ENCODE data around the gene APOLD1.
"Not testable (repeated sequence)": the region's sequence is repeated elsewhere in the genome, so short reads cannot be mapped to it uniquely, and the experiment has no call there.

APOLD1 gene

DNA sequence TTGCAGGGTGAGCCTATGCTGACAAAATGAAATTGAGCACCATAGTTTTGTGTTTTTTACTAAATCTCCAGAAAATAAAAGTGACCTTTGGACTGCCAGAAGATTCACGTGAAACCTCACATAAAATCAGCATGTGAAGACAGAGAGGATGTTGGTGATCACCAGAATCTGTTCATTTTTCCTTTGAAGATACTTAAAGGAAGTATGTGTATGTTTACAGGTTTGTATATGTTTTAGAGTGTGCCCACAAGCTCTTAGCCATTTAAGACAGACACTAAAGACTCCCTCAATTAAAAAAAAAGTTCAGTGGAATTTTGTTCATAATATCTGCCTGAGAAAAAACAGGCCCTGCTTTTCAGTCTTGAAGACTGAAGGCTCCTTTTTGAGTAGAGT, 53.5 kb downstream of the APOLD1 start:
- no peak overlapping the region for H3K4me3 ChIP-seq (replicated peaks; ENCODE audit: low read depth, low read length)
- no peak for DNase-seq (ENCODE audit: extremely low read depth, insufficient read length)
- TF ChIP-seq, protein P1, sequence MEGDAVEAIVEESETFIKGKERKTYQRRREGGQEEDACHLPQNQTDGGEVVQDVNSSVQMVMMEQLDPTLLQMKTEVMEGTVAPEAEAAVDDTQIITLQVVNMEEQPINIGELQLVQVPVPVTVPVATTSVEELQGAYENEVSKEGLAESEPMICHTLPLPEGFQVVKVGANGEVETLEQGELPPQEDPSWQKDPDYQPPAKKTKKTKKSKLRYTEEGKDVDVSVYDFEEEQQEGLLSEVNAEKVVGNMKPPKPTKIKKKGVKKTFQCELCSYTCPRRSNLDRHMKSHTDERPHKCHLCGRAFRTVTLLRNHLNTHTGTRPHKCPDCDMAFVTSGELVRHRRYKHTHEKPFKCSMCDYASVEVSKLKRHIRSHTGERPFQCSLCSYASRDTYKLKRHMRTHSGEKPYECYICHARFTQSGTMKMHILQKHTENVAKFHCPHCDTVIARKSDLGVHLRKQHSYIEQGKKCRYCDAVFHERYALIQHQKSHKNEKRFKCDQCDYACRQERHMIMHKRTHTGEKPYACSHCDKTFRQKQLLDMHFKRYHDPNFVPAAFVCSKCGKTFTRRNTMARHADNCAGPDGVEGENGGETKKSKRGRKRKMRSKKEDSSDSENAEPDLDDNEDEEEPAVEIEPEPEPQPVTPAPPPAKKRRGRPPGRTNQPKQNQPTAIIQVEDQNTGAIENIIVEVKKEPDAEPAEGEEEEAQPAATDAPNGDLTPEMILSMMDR (IDR thresholded peaks at IDR 0.05; ENCODE audit: insufficient read depth, low read length, poor library complexity, severe bottlenecking), result no peak
- H3K36me3 ChIP-seq (ENCODE audit: control insufficient read depth, insufficient read depth, low read length), result peaks cover 5% of the 10 kb centered on the region
- no peaks in the 10 kb centered on the region for H3K27me3 ChIP-seq (replicated peaks; ENCODE audit: control insufficient read depth, insufficient read depth, low read length)

DNA sequence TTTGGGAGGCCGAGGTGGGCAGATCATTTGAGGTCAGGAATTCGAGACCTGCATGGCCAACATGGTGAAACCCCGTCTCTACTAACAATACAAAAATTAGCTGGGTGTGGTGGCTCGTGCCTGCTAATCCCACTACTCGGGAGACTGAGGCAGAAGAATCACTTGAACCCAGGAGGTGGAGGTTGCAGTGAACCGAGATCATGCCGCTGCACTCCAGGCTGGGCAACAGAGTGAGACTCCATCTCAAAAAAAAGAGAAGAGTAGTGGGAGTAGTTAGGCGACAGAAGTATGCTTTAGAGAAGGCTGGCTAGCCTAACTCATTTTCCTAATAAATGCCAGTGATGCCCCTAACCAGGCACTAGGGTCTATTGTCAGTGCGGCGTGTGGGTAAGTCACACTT, 54.0 kb downstream of the APOLD1 start:
- not testable (repeated sequence) for H3K27me3 ChIP-seq (replicated peaks; ENCODE audit: control insufficient read depth, insufficient read depth, low read length); H3K36me3 ChIP-seq (ENCODE audit: control insufficient read depth, insufficient read depth, low read length); H3K4me3 ChIP-seq (replicated peaks; ENCODE audit: low read depth, low read length); DNase-seq (ENCODE audit: extremely low read depth, insufficient read length)

DNA sequence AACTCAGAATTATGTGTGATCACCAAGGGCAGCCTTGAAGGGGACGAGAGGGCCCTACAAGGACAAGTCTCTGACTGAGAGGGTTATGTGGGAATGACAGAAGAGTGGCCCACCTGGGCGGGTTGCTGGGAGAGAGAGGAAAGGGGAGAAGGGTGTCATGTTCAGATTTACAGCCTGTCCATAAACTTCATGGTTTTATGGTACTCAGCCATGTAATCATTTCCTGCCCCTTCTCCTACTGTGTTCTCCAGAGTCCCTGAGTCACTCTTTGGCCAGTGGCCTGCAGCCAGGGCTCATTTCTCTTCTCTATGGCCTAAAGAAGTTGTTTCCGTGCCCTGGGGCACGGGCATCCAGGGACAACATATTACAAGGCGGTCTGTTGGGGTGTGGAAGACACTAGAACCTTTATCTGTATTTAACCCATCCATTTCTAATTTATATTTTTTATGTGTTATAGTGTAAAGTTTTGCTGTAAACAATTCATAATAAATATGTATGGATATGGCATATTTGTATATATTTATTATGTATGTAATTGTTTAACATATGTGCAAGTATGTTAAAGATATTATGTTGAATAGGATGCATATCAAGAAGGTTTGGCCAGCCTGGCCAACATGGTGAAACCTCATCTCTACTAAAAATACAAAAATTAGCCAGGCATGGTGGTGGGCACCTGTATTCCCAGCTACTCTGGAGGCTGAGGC, 54.6 kb downstream of the APOLD1 start:
- Histone ChIP-seq H3K36me3 (ENCODE audit: control insufficient read depth, insufficient read depth, low read length) (peaks cover 5% of the 10 kb centered on the region), H3K27me3 (replicated peaks; ENCODE audit: control insufficient read depth, insufficient read depth, low read length) (no peaks in the 10 kb centered on the region), H3K4me3 (replicated peaks; ENCODE audit: low read depth, low read length) (no peak overlapping the region)
- DNase-seq (ENCODE audit: extremely low read depth, insufficient read length), result no peak
- TF ChIP-seq, protein P1 (IDR thresholded peaks at IDR 0.05; ENCODE audit: insufficient read depth, low read length, poor library complexity, severe bottlenecking), result no peak

DNA sequence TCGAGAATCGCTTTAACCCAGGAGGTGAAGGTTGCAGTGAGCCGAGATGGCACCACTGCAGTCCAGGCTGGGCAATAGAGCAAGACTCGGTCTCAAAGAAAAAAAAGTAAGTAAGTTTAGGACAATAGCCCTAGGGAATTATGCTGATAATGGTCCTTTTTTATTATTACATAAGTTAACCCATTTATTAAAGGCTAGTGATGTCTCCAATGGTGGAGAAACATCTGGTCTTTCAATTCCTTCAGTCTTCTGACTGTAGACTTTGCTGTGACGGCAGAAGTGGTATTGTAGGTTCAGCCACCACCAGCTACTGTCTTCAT, 55.1 kb downstream of the APOLD1 start:
- no peak for DNase-seq (ENCODE audit: extremely low read depth, insufficient read length)
- no peak overlapping the region for H3K4me3 ChIP-seq (replicated peaks; ENCODE audit: low read depth, low read length)
- peaks cover 2% of the 10 kb centered on the region for H3K36me3 ChIP-seq (ENCODE audit: control insufficient read depth, insufficient read depth, low read length)
- H3K27me3 ChIP-seq (replicated peaks; ENCODE audit: control insufficient read depth, insufficient read depth, low read length), result no peaks in the 10 kb centered on the region
- TF ChIP-seq, protein P1 (IDR thresholded peaks at IDR 0.05; ENCODE audit: insufficient read depth, low read length, poor library complexity, severe bottlenecking), result no peak
